Measurements from ENCODE around the gene MCMBP.
"Not testable (repeated sequence)": the region's sequence is repeated elsewhere in the genome, so short reads cannot be mapped to it uniquely, and the experiment has no call there.

MCMBP gene, protein sequence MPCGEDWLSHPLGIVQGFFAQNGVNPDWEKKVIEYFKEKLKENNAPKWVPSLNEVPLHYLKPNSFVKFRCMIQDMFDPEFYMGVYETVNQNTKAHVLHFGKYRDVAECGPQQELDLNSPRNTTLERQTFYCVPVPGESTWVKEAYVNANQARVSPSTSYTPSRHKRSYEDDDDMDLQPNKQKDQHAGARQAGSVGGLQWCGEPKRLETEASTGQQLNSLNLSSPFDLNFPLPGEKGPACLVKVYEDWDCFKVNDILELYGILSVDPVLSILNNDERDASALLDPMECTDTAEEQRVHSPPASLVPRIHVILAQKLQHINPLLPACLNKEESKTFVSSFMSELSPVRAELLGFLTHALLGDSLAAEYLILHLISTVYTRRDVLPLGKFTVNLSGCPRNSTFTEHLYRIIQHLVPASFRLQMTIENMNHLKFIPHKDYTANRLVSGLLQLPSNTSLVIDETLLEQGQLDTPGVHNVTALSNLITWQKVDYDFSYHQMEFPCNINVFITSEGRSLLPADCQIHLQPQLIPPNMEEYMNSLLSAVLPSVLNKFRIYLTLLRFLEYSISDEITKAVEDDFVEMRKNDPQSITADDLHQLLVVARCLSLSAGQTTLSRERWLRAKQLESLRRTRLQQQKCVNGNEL

GRCh38 chr10:119872610-119872859 lies at the start of gene MCMBP:
Gene MCMBP (minus strand): TSS chr10:119872843. CDS start chr10:119872584, 259 bp downstream.
- DNase-seq, result no peak

DNA sequence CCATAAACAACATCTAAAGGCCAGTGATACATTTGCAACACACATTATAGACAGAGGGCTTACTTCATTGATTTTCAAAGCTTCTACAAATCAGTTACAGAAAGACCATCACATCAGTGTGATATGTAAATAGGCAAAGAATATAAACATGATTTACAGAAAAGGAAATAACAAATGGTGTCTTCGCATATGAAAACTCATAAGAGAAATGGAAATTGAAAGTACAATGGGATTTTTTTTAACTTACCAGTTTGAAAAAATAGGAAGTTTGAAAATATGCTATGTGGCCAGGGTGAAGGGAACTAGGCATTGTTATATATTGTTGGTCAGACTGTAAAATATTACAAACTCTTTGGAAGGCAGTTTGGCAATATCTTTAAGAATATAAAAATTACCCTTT lies 47.2 kb upstream of the MCMBP start:
- DNase-seq, result no peak

DNA sequence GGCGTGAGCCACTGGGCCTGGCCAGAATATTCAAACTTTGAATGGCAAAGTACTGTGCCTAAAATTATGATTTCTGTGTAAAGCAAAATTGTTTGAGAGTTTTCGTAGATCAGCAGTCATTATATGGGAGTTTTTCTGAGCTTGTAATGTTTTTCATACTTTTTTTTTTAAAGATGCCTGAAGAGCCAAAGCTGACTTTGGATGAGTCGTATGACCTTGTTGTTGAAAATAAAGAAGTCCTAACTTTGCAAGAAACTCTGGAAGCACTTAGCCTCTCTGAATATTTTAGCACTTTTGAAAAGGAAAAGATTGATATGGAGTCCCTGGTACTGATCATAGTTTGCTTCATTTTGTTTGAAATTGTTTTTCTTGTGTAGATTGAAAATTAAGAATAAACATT lies 46.6 kb upstream of the MCMBP start:
- DNase-seq, result no peak

DNA sequence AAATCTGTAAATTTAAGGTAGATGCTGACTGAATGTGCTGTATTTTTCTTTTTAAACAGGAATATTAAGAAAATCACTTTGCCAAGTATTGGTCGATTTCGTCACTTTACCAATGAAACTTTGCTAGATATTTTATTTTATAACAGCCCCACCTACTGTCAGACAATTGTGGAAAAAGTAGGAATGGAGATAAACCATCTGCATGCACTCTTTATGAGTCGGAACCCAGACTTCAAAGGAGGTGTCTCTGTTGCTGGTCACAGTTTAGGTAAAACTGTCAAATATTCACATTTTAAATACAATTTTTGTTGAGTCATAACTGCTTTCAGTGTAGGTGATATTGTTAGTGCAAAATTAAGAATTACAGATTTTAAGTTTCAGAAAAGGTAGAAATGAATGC lies 45.1 kb upstream of the MCMBP start:
- no peak for DNase-seq

DNA sequence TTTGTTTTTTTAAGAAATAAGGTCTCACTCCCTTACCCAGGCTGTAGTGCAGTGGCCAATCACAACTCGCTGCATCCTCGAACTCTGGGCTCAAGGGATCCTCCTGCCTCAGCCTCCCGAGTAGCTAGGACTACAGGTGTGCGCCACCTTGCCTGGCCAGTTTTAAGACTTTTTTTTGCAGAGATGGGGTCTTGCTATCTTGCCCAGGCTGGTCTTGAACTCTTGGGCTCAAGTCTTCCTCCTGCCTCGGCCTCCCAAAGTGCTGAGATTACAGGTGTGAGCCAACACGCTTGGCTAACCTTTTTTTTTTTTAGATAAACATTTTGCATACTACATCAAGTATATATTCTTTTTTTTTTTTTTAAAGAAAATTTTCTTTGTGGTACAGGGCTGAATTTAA lies 38.0 kb upstream of the MCMBP start:
- no peak for DNase-seq

DNA sequence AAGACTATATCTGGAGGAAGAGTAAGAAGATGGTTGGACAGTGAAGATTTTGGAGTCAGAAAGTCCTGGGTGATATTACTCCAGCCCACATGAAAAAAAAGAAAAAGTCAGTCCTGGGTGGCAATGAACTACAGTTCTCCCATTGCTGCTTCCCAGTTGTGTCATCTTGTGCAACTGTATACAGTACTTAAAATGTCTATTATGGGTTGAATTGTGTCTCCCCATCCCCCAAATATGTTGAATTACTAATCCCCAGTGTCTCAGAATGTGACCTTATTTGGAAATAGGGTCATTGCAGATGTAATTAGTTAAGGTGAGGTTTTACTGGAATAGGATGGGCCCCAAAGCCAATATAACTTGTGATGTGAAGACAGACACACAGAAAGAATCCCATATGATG lies 35.5 kb upstream of the MCMBP start:
- no peak for DNase-seq

DNA sequence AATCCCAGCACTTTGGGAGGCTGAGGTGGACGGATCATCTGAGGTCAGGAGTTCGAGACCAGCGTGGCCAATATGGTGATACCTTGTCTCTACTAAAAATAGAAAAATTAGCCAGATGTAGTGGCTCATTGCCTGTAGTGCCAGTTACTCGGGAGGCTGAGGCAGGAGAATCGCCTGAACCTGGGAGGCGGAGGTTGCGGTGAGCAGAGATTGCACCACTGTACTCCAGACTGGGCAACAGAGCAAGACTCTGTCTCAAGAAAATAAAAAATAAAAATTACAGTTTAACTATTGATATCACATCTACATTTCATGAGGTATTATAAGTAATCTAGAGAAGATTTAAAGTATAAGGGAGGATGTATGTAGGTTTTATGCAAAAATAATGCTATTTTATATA lies 35.1 kb upstream of the MCMBP start:
- not testable (repeated sequence) for DNase-seq

- no peak for DNase-seq
Observed at GRCh38 chr10:119903946-119904666, 31.5 kb upstream of the MCMBP start.

- DNase-seq, result no peak
Observed at GRCh38 chr10:119898577-119898976, 25.9 kb upstream of the MCMBP start.

DNA sequence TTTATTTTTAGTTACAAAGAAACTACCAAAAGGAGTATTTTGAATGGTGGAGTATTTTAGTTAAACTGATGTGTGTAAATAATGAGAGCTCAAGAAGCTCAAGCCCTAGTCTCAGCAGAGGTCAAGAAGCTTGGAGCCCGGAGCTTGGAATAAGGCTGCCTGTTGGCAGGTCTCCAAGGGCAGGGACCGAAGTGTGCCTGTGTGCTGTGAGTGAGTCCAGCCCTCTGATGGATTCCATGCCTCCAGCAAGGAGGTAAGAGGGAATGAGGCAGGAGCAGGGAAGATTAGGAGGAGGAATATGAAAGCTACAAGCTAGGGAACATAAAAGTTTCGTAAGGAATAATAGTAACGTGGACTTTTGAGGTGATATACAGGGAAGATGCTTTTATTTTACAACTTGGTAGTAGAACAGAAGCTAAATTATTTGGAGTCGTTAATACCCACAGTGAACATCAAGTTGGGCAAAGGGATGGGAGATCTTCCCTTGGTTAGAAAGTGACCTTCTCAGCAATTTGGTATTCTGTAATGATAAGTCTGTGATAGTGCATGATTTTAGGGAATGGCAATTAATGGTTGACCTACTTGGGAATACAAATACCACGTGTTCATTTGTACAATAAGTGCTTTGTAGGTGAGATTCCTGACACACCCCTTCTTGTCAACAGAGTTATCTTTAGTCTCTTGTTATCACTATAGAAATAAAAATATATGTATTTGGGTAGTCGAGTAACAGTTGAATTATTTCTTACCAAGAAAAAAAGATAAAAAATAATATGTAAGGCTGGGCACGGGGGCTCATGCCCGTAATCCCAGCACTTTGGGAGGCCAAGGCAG lies 24.5 kb upstream of the MCMBP start:
- no peak for DNase-seq

DNA sequence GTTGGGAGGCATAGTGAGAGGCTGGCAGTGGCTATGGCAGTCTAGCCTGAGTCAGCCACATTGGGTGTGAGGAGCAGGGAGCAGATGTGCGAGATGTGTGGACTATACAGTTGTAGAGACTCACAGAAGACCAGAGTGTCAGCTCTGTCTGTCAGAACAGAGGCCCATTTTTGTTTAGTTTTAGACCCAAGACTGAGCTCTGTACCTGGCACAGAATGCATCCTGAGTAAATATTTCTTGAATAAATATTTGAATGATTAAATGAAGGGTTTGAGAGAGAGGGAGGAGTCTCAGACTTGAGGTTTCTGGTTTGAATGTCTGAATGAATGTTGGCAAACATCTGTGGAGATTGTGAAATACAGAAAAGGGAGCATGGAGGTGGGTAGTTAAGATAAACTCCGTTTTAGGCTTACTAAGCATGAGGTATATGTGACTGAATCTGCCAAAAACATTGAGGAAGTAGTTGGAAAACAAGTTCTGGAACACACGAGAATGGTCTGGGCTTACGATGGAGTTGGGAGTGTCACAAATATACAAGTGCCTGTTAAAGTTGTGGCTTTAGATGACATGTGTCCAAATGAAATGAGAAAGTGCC lies 23.5 kb upstream of the MCMBP start:
- DNase-seq, result no peak

DNA sequence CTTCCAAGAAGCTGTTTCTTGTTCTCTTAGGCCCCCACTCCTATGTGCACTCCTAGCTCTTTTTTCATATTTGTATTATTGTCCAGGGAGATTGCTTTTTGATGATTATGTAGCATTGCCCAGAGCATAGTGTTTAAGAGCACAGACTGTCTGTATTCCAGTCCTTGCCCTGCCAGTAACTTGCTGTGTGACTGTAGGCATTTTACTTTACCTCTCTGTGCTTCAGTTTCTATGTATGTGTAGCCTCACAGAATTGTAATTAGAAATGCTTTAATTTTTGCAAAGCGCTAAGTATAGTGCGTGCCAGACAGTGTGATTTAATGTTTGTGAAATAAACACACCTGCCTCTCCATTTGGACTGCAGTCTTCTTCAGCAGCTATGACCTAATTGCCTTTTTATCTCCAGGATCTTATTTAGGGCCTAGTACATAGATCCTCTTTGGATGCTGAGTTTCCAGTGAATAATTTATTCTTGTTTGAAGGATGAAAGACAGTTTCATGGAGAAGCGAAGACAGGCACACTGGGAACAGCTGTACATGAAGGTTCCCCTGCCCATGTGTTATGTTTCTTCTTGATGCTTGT lies 21.3 kb upstream of the MCMBP start:
- no peak for DNase-seq

DNA sequence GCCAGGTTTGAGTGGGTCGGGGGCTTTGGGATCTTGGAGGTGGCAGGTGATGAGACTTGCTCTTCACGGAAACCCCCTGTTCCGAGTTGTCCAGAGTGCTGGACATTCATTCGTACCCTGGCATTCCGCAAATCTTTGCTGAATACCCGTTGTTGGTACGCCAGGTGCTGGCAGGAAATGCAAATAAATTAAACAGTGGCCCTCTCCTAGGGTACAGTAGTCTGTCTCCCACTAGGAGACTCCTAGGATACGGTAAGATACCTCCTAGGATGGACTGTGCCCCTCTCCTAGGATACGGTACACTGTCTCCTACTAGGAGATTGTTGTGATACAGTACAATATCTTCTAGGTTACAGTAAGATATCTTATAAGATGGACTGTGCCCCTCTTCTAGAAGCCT lies 20.4 kb upstream of the MCMBP start:
- DNase-seq, result no peak

GRCh38 chr10:119892188-119893065 lies 19.8 kb upstream of the MCMBP start, which contains the start of gene SEC23IP:
Gene SEC23IP (plus strand): TSS chr10:119892730. CDS start chr10:119892783, 53 bp downstream.
- peak; percentile 82 for DNase-seq

DNA sequence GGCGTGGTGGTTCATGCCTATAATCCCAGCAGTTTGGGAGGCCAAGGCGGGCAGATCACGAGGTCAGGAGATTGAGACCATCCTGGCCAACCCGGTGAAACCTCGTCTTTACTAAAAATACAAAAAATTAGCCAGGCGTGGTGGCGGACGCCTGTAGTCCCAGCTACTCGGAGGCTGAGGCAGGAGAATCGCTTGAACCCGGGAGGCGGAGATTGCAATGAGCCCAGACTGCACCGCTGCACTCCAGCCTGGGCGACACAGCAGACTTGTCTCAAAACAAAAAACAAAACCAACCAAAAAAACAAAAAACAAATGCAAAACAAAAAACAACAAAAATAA lies 19.2 kb upstream of the MCMBP start:
- DNase-seq, result not testable (repeated sequence)

DNA sequence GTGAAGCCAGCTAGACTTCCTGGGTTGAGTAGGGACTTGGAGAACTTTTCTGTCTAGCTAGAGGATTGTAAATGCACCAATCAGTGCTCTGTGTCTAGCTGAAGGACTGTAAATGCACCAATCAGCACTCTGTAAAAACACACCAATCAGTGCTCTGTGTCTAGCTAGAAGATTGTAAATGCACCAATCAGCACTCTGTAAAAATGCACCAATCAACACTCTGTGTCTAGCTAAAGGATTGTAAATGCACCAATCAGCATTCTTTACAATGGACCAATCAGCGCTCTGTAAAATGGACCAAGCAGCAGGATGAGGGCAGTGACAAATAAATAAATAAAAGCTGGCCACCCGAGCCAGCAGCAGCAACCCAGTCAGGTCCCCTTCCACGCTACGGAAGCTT lies 17.7 kb upstream of the MCMBP start:
- DNase-seq, result not testable (repeated sequence)

- DNase-seq, result not testable (repeated sequence)
Observed at GRCh38 chr10:119889201-119889600, 16.6 kb upstream of the MCMBP start.

DNA sequence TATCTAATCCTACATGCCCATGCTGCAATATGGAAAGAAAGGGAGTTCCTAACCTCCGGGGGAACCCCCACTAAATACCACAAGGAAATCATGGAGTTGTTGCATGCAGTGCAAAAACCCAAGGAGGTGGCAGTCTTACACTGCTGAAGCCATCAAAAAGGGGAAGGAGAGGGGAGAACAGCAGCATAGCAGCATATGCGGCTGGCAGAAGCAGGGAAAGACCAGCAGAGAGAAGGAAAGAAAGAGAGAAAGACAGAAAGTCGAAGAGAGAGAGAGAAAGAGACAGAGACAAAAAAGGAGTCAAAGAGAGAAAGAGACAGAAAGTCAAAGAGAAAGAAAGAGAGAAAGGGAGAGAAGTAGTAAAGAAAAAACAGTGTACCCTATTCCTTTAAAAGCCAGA lies 16.1 kb upstream of the MCMBP start:
- not testable (repeated sequence) for DNase-seq

DNA sequence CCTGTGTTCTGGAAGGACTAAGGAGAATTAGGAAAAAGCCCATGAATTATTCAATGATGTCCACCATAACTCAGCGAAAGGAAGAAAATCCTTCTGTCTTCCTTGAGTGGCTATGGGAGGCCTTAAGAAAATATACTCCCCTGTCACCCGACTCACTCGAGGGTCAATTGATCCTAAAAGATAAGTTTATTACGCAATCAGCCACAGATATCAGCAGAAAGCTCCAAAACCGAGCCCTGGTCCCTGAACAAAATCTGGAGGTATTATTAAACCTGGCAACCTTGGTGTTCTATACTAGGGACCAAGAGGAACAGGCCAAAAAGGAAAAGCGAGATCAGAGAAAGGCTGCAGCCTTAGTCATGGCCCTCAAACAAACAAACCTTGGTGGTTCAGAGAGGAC lies 13.4 kb upstream of the MCMBP start:
- not testable (repeated sequence) for DNase-seq

DNA sequence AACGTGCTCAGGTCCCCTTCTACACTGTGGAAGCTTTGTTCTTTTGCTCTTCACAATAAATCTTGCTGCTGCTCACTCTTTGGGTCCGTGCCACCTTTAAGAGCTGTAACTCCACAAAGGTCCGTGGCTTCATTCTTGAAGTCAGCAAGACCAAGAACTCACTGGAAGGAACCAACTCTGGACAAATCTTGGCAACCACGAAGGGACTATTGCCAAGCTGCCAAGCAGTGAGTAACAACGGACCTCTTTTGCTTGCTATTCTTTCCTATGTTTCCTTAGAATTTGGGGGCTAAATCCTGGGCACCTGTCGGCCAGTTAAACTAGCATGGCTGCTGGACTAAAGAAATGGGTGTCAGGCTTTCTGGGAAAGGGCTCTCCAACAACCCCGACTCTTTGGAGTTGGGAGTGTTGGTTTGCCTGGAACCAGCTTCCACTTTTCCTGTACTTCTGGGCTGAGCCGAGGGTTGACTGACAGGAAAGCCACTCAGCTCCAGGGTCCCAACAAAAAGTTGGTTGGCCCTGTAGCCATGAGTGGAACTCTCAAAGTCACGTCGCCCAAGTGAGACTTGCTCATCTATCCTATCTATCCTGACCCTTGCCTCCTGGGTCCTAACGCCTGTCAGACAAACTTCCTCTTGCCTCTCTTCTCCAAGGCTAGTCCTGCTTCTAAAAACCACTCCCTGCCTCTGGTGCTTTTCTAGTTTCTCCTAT lies 11.4 kb upstream of the MCMBP start:
- DNase-seq, result not testable (repeated sequence)

- no peak for DNase-seq
Observed at GRCh38 chr10:119878524-119878923, 5.9 kb upstream of the MCMBP start.

Data from activated CD4-positive, alpha-beta T cell treated with anti-CD3 and anti-CD28 coated beads for 1 hour (primary cell).